Gastrocnemius medialis (tissue), 4 donors: ENCODE results near the gene NSUN5.

Experiments used
- CTCF ChIP-seq, 5 experiments: fragments of 450-650 bp in 3 of 5; fragments of 200-600 bp in 2 of 5; sonication (generic) in 2 of 5; IDR thresholded peaks in 4 of 5; conservative IDR thresholded peaks in 1 of 5; 1 replicate in 4 of 5; 2 replicates in 1 of 5; pipeline ENCODE4 v1.5.1; 2016 to 2019; ENCODE audit warnings: antibody characterized with exemption in 5 of 5, mild to moderate bottlenecking in 3 of 5, moderate library complexity in 3 of 5
- POLR2A ChIP-seq, 2 donors: fragments of 450-650 bp; IDR thresholded peaks; one replicate each; pipeline ENCODE4 v1.6.1; 2017; ENCODE audit warnings: antibody characterized with exemption in 2 of 2, mild to moderate bottlenecking in 2 of 2, moderate library complexity in 2 of 2

DNA sequence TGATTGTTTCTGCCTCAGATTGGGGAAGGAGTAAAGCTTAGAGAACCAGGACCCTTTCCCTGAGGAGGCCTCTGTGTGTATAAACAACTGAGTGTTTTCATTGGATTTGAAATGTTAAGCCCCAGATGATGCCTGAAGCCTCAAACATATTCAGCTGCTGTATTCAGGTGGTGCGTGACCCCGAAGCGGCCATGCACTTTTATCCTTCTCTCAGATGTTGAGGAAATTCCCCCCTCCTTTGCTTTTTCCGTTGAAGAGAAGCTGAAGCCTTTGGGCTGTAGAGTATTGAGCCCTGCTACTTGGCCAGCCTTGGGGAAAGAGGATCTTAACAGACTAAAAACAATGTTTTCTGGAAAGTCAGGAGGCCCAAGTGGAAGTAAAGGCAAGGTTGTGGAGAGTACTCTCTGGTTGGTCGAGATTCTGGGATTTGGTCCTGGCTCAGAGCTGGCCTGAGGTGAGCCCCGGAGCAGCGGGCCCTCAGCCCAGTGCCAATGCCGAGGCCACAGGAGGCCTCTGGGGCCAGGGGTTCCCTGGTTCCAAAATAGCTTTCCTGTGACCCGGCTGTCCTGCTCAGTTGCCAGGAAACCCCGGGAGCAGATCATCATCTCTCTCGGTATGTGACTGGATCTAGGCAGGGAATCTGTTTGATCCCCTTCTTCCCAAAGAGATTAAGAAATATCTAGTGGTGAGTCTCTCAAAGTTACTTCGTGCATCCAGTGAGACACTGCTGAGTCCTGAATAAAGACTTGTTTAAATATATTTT lies 41.9 kb upstream of the NSUN5 start:
- no peak for TF ChIP-seq CTCF (IDR thresholded peaks at IDR 0.05 in 4 of 5, conservative IDR thresholded peaks at IDR 0.05 in 1 of 5)
- TF ChIP-seq POLR2A (IDR thresholded peaks at IDR 0.05): no peak
